Immature natural killer cell (primary cell): ENCODE data around the gene KNTC1. TPM values are rescaled to one million over a fixed set of nuclear protein-coding genes. Genes with fewer than 3 reads are reported as not detected.
A peak's percentile ranks its signal among the peaks of the same experiment; 100 is the strongest.
"Not testable (repeated sequence)": the region's sequence is repeated elsewhere in the genome, so short reads cannot be mapped to it uniquely, and the experiment has no call there.

ENCODE experiments used
- DNase-seq, 3 donors: peaks; one replicate each; pipeline ENCODE4 v3.0.0; 2022; ENCODE audit warnings: mixed read lengths in 1 of 3
- H3K27ac Mint-ChIP-seq, 6 donors: one replicate each; pipeline ENCODE4 v1.8.0; 2020; ENCODE audit warnings: mixed read lengths in 6 of 6, mild to moderate bottlenecking in 5 of 6, inconsistent platforms in 4 of 6, moderate library complexity in 3 of 6
- H3K27me3 Mint-ChIP-seq, 3 donors: one replicate each; pipeline ENCODE4 v1.8.0; 2020 to 2021; ENCODE audit warnings: low read depth in 3 of 3, mild to moderate bottlenecking in 3 of 3, mixed read lengths in 3 of 3, moderate library complexity in 3 of 3, inconsistent platforms in 1 of 3
- H3K36me3 Mint-ChIP-seq, 3 donors: one replicate each; pipeline ENCODE4 v1.8.0; 2020; ENCODE audit warnings: mixed read lengths in 3 of 3, inconsistent platforms in 2 of 3, mild to moderate bottlenecking in 2 of 3
- H3K4me1 Mint-ChIP-seq, 2 donors: one replicate each; pipeline ENCODE4 v1.8.0; 2020; ENCODE audit warnings: inconsistent platforms in 2 of 2, mild to moderate bottlenecking in 2 of 2, mixed read lengths in 2 of 2, moderate library complexity in 1 of 2
- H3K4me3 Mint-ChIP-seq, 5 donors: one replicate each; pipeline ENCODE4 v1.8.0; 2020; ENCODE audit warnings: mild to moderate bottlenecking in 5 of 5, mixed read lengths in 5 of 5, inconsistent platforms in 3 of 5, moderate library complexity in 3 of 5
- H3K9me3 Mint-ChIP-seq, 6 donors: one replicate each; pipeline ENCODE4 v1.8.0; 2020; ENCODE audit warnings: mild to moderate bottlenecking in 6 of 6, mixed read lengths in 6 of 6, inconsistent platforms in 4 of 6, moderate library complexity in 3 of 6
- polyA plus RNA-seq, 3 donors: library from polyadenylated mRNA; unstranded; fragments of 300-500 nt; fragmentation: Illumina TruSeq; gene quantifications; one replicate each; pipeline ENCODE4 v1.2.3, GENCODE V29; 2021

Gene KNTC1
- polyA plus RNA-seq, 3 donors from 2014 or later = 1.1 to 3.3 (median 1.4) TPM

GRCh38 chr12:122500685-122501488, 26.2 kb upstream of the KNTC1 start, which contains the start of gene ZCCHC8:
Gene ZCCHC8, minus strand, starts transcription at chr12:122500932. Its CDS starts 92 bp downstream, at chr12:122500840.
- peak; percentile 90 to 92 (median 92) for DNase-seq
- peaks cover 33 to 37% of the 10 kb centered on the region in 2 donors for H3K4me1 Mint-ChIP-seq
- H3K27ac Mint-ChIP-seq = peak within 1 kb of the TSS; percentile 89 to 99 (median 96)
- peaks cover 3 to 10% (median 10%) of the 10 kb centered on the region in 3 donors for H3K36me3 Mint-ChIP-seq
- H3K4me3 Mint-ChIP-seq = peak within 1 kb of the TSS; percentile 89 to 97 (median 92)
- H3K9me3 Mint-ChIP-seq = no peaks in the 10 kb centered on the region
- H3K27me3 Mint-ChIP-seq = peaks cover 0 to 6% (median 5%) of the 10 kb centered on the region in 3 donors

- Mint-ChIP-seq H3K27me3 (peaks cover 0 to 7% (median 5%) of the 10 kb centered on the region in 3 donors), H3K9me3 (no peaks in the 10 kb centered on the region), H3K4me3 (peak overlapping the region; percentile 89 to 97 (median 92)), H3K36me3 (peaks cover 9 to 17% (median 16%) of the 10 kb centered on the region in 3 donors), H3K27ac (peak overlapping the region; percentile 89 to 99 (median 94)), H3K4me1 (peaks cover 33 to 37% of the 10 kb centered on the region in 2 donors)
- DNase-seq = no peak
These were observed 25.5 kb upstream of the KNTC1 start for GRCh38 chr12:122501489-122501989.

- no peak for DNase-seq
- peaks cover 0 to 10% (median 5%) of the 10 kb centered on the region in 3 donors for H3K27me3 Mint-ChIP-seq
- no peaks in the 10 kb centered on the region for H3K9me3 Mint-ChIP-seq
- peaks cover 33 to 37% of the 10 kb centered on the region in 2 donors for H3K4me1 Mint-ChIP-seq
- no peak overlapping the region for H3K4me3 Mint-ChIP-seq
- H3K27ac Mint-ChIP-seq = peak overlapping the region in 2 of 6 donors; percentile 34
- peaks cover 10 to 26% (median 19%) of the 10 kb centered on the region in 3 donors for H3K36me3 Mint-ChIP-seq
These were observed 23.8 kb upstream of the KNTC1 start for GRCh38 chr12:122503147-122503751.

- H3K9me3 Mint-ChIP-seq = no peaks in the 10 kb centered on the region
- no peak for DNase-seq
- no peak overlapping the region for H3K4me3 Mint-ChIP-seq
- peaks cover 0 to 10% (median 5%) of the 10 kb centered on the region in 3 donors for H3K27me3 Mint-ChIP-seq
- H3K4me1 Mint-ChIP-seq = peaks cover 27 to 30% of the 10 kb centered on the region in 2 donors
- peak overlapping the region in 2 of 6 donors; percentile 34 to 46 for H3K27ac Mint-ChIP-seq
- H3K36me3 Mint-ChIP-seq = peaks cover 10 to 27% (median 19%) of the 10 kb centered on the region in 3 donors
These were observed 23.1 kb upstream of the KNTC1 start for GRCh38 chr12:122503783-122504590.

- H3K36me3 Mint-ChIP-seq = peaks cover 12 to 35% (median 23%) of the 10 kb centered on the region in 3 donors
These were observed 21.5 kb upstream of the KNTC1 start for GRCh38 chr12:122505419-122506051.

GRCh38 chr12:122506393-122506938, 20.6 kb upstream of the KNTC1 start:
- H3K4me3 Mint-ChIP-seq = no peak overlapping the region
- DNase-seq = no peak
- no peaks in the 10 kb centered on the region for H3K9me3 Mint-ChIP-seq
- H3K36me3 Mint-ChIP-seq = peaks cover 12 to 41% (median 28%) of the 10 kb centered on the region in 3 donors
- H3K27me3 Mint-ChIP-seq = peaks cover 0 to 5% (median 2%) of the 10 kb centered on the region in 3 donors
- H3K4me1 Mint-ChIP-seq = peaks cover 5 to 9% of the 10 kb centered on the region in 2 donors
- H3K27ac Mint-ChIP-seq = peak overlapping the region in 2 of 6 donors; percentile 27 to 53

More at GRCh38 chr12:122505419-122506051, 21.5 kb upstream of the KNTC1 start:
- H3K27ac Mint-ChIP-seq = peak overlapping the region in 1 of 6 donors; percentile 28
- no peak for DNase-seq
- no peak overlapping the region for H3K4me3 Mint-ChIP-seq
- no peaks in the 10 kb centered on the region for H3K9me3 Mint-ChIP-seq
- H3K27me3 Mint-ChIP-seq = peaks cover 0 to 8% (median 5%) of the 10 kb centered on the region in 3 donors
- peaks cover 15 to 18% of the 10 kb centered on the region in 2 donors for H3K4me1 Mint-ChIP-seq

- DNase-seq = no peak
- H3K4me1 Mint-ChIP-seq = no peaks in the 10 kb centered on the region
- H3K9me3 Mint-ChIP-seq = no peaks in the 10 kb centered on the region
- H3K36me3 Mint-ChIP-seq = peaks cover 15 to 46% (median 33%) of the 10 kb centered on the region in 3 donors
- peaks cover 0 to 5% (median 5%) of the 10 kb centered on the region in 3 donors for H3K27me3 Mint-ChIP-seq
- no peak overlapping the region for H3K4me3 Mint-ChIP-seq
- H3K27ac Mint-ChIP-seq = no peak overlapping the region
These were observed 18.9 kb upstream of the KNTC1 start for GRCh38 chr12:122508163-122508562.

GRCh38 chr12:122513028-122513427, 14.0 kb upstream of the KNTC1 start:
- peaks cover 23 to 50% (median 39%) of the 10 kb centered on the region in 3 donors for H3K36me3 Mint-ChIP-seq
- DNase-seq, H3K9me3 Mint-ChIP-seq, H3K4me3 Mint-ChIP-seq, H3K4me1 Mint-ChIP-seq, H3K27me3 Mint-ChIP-seq, H3K27ac Mint-ChIP-seq: not testable (repeated sequence)

- Mint-ChIP-seq H3K4me1 (peaks cover 2 to 9% of the 10 kb centered on the region in 2 donors), H3K9me3 (no peaks in the 10 kb centered on the region), H3K27ac (no peak overlapping the region), H3K4me3 (no peak overlapping the region), H3K36me3 (peaks cover 23 to 47% (median 41%) of the 10 kb centered on the region in 3 donors), H3K27me3 (peaks cover 0 to 9% (median 4%) of the 10 kb centered on the region in 3 donors)
- DNase-seq = no peak
These were observed 13.4 kb upstream of the KNTC1 start for GRCh38 chr12:122513660-122514059.

- Mint-ChIP-seq H3K36me3 (peaks cover 21 to 54% (median 50%) of the 10 kb centered on the region in 3 donors), H3K27me3 (peaks cover 0 to 9% (median 4%) of the 10 kb centered on the region in 3 donors), H3K4me1 (peaks cover 10 to 22% of the 10 kb centered on the region in 2 donors), H3K27ac (peak overlapping the region in 1 of 6 donors; percentile 14), H3K4me3 (no peak overlapping the region), H3K9me3 (no peaks in the 10 kb centered on the region)
- DNase-seq = no peak
These were observed 11.8 kb upstream of the KNTC1 start for GRCh38 chr12:122515275-122515674.

GRCh38 chr12:122516544-122517361, 10.3 kb upstream of the KNTC1 start:
- H3K4me1 Mint-ChIP-seq = peaks cover 13 to 27% of the 10 kb centered on the region in 2 donors
- H3K27ac Mint-ChIP-seq = peak overlapping the region in 3 of 6 donors; percentile 13 to 46 (median 23)
- no peaks in the 10 kb centered on the region for H3K9me3 Mint-ChIP-seq
- no peak for DNase-seq
- H3K27me3 Mint-ChIP-seq = peaks cover 0 to 9% (median 4%) of the 10 kb centered on the region in 3 donors
- H3K36me3 Mint-ChIP-seq = peaks cover 28 to 56% (median 52%) of the 10 kb centered on the region in 3 donors
- H3K4me3 Mint-ChIP-seq = no peak overlapping the region

GRCh38 chr12:122517877-122518276, 9.2 kb upstream of the KNTC1 start:
- Mint-ChIP-seq H3K27me3 (peaks cover 0 to 7% (median 4%) of the 10 kb centered on the region in 3 donors), H3K4me3 (no peak overlapping the region), H3K9me3 (no peaks in the 10 kb centered on the region), H3K36me3 (peaks cover 26 to 56% (median 47%) of the 10 kb centered on the region in 3 donors), H3K27ac (no peak overlapping the region), H3K4me1 (peaks cover 21 to 27% of the 10 kb centered on the region in 2 donors)
- no peak for DNase-seq
